Measurements from ENCODE around the gene CCL17.
A peak's percentile ranks its signal among the peaks of the same experiment; 100 is the strongest.

Gene CCL17

DNA sequence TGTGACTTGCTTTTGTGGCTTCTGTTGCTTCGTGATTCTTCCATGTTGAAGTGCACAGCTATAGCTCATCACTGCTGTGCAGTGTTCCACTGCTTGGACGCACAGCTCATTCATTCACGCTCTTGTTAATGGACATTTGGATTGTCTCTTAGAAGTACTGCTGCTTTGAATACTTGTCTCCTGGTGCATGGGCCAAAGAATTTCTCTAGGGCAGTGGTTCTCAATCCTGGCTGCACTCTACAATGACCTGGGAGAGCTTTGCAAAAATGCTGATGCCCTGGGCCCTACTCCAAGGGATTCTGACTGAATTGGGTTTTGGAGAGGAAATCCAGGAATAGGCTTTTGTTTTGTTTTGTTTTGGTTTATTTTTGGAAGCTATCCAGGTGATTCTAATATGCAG lies 20.0 kb downstream of the CCL17 start:
- DNase-seq (ENCODE audit: insufficient read length, low spot score) (no peak), FAIRE-seq (no peak)
- TF ChIP-seq, protein P1, sequence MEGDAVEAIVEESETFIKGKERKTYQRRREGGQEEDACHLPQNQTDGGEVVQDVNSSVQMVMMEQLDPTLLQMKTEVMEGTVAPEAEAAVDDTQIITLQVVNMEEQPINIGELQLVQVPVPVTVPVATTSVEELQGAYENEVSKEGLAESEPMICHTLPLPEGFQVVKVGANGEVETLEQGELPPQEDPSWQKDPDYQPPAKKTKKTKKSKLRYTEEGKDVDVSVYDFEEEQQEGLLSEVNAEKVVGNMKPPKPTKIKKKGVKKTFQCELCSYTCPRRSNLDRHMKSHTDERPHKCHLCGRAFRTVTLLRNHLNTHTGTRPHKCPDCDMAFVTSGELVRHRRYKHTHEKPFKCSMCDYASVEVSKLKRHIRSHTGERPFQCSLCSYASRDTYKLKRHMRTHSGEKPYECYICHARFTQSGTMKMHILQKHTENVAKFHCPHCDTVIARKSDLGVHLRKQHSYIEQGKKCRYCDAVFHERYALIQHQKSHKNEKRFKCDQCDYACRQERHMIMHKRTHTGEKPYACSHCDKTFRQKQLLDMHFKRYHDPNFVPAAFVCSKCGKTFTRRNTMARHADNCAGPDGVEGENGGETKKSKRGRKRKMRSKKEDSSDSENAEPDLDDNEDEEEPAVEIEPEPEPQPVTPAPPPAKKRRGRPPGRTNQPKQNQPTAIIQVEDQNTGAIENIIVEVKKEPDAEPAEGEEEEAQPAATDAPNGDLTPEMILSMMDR (IDR thresholded peaks at IDR 0.05; ENCODE audit: insufficient read depth, missing control alignments): no peak

DNA sequence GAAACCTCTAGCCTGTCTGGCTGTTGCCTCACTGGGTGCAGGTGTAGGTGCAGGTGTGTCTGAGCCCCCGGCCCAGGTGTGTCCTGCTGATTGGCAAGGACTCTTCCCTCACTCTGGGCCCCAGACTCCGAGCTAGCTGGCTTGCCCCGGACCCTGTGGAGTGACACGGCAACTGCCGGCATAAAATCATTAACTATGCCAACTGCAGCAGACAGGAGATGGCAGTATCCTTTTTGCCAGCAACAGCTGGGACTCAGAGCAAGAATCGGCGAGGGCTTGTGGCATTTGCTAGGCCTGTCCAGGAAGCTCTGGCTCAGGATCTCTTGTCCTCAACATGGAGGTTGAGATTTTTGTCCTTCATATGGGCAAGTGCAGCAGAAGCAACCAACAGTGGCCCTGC lies 21.8 kb downstream of the CCL17 start:
- FAIRE-seq (no peak), DNase-seq (ENCODE audit: insufficient read length, low spot score) (no peak)
- TF ChIP-seq, protein P1 (IDR thresholded peaks at IDR 0.05; ENCODE audit: insufficient read depth, missing control alignments): no peak

- TF ChIP-seq, protein P1 (IDR thresholded peaks at IDR 0.05; ENCODE audit: insufficient read depth, missing control alignments): no peak
- no peak for FAIRE-seq
- DNase-seq (ENCODE audit: insufficient read length, low spot score): no peak
Measured at GRCh38 chr16:57427307-57427706, 22.7 kb downstream of the CCL17 start.

DNA sequence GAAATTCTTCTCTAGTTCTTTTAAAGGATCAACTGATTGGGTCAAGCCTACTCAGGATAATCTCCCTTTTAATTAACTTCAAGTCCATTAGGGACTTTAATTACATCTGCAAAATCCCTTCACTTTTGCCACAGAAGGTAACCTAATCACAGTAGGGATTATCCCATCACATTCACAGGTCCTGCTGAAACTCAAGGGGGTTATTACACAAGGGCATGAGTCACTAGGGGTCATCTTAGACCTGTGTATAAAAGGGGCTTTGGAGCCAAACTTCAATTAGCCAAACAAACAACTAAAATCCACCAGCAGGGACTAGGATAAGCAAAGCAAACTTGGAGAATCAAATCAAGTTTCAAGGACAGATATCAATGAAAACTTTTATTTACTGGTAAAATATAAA lies 23.3 kb downstream of the CCL17 start:
- no peak for FAIRE-seq
- DNase-seq (ENCODE audit: insufficient read length, low spot score): peak; percentile 27

DNA sequence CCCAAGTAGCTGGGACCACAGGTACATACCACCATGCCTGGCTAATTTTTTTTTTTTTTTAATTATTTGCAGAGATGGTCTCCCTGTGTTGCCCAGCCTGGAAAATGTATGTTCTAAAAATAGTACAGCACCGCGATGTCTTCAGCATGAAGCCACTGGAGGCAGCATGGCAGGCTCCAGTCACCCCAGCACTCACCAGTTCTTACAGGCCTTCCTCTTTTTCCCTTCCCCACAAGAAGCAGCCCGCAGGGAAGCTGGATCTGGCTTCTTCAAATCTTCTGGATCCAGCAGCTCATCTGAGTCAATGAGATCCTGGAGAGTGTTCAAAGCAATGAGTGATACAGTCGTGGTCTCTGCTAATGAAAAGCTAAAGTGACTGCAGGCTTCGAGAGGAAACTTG lies 26.4 kb downstream of the CCL17 start:
- TF ChIP-seq, protein P1 (IDR thresholded peaks at IDR 0.05; ENCODE audit: insufficient read depth, missing control alignments): no peak
- FAIRE-seq: no peak

More for the DNA sequence above, 23.3 kb downstream of the CCL17 start:
- TF ChIP-seq, protein P1 (IDR thresholded peaks at IDR 0.05; ENCODE audit: insufficient read depth, missing control alignments): peak; percentile 13

GRCh38 chr16:57432505-57432904 lies 27.9 kb downstream of the CCL17 start:
- TF ChIP-seq, protein P1 (IDR thresholded peaks at IDR 0.05; ENCODE audit: insufficient read depth, missing control alignments): no peak
- FAIRE-seq (no peak), DNase-seq (ENCODE audit: insufficient read length, low spot score) (no peak)

More for the DNA sequence above, 26.4 kb downstream of the CCL17 start:
- DNase-seq (ENCODE audit: insufficient read length, low spot score): no peak

- TF ChIP-seq, protein P1 (IDR thresholded peaks at IDR 0.05; ENCODE audit: insufficient read depth, missing control alignments): no peak
- FAIRE-seq (no peak), DNase-seq (ENCODE audit: insufficient read length, low spot score) (no peak)
Measured at GRCh38 chr16:57432989-57433388, 28.4 kb downstream of the CCL17 start.

Data from D721Med (cell line).